ENCODE results near the gene DNAJB8. TPM values are rescaled to one million over a fixed set of nuclear protein-coding genes. Genes with fewer than 3 reads are reported as not detected.

The DNAJB8 gene
- polyA plus RNA-seq, 1 experiment, result not detected

DNA sequence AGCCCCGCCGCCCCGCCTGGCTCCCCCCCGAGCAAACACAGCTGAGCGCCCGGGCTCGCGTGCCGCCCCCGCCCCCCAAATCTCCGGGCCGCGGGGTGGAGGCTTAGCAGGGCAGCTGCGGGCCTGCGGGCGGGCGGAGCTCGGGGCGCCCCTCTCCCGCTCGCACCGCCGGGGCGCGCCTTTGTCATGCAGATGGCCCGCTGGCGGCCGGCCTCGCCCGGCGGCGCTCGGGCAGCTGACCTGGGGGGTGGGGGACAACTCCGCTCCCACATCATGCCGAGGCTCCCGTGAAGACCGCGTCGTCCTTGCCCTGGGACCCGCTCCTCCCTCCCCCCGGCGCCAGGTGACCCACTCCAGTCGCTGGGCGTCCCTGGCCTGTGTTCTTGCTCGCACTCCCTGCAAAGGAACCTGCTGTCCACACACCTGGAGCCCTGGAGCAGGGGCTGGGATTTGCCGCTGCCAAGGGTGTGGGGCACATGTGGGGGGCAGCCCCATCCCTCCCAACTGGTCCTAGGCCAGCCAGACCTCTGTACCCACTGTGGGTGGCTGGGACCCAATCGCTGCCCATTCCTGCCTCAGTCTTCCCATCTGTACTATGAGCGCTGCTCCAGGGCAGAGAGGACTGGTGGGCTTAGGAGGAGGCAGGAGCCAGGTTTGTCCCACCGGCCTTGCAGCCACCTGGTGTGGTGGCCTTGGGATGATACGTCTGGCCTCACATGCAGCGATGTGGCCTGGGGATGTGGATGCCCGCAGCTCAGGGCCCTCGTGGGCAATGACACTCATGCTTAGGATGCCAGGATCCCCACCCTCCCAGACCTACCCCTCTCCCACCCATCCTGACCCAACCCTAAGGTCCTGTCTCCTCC lies 33.5 kb downstream of the DNAJB8 start:
- Histone ChIP-seq H3K27me3 (ENCODE audit: control insufficient read depth, insufficient read depth, low read length) (peaks cover 11% of the 10 kb centered on the region; the same call in 1 of the 2 replicates), H3K36me3 (ENCODE audit: control insufficient read depth, insufficient read depth, low read length) (no peaks in the 10 kb centered on the region), H3K4me3 (ENCODE audit: low read depth, low read length) (peak overlapping the region; percentile 14; the same call in 1 of the 2 replicates)
- no peak for TF ChIP-seq CTCF (IDR thresholded peaks at IDR 0.05; ENCODE audit: insufficient read depth, low read depth, low read length)
- DNase-seq (ENCODE audit: low read depth), result no peak
- ChIA-PET POLR2A (no interaction called here), CTCF (interaction anchor here (0.9 to 2.4 kb wide), 11 partner anchors 8 to 184 kb away, joined by 3 to 8 read pairs (median 4); no protein-coding TSS in a partner anchor)

DNA sequence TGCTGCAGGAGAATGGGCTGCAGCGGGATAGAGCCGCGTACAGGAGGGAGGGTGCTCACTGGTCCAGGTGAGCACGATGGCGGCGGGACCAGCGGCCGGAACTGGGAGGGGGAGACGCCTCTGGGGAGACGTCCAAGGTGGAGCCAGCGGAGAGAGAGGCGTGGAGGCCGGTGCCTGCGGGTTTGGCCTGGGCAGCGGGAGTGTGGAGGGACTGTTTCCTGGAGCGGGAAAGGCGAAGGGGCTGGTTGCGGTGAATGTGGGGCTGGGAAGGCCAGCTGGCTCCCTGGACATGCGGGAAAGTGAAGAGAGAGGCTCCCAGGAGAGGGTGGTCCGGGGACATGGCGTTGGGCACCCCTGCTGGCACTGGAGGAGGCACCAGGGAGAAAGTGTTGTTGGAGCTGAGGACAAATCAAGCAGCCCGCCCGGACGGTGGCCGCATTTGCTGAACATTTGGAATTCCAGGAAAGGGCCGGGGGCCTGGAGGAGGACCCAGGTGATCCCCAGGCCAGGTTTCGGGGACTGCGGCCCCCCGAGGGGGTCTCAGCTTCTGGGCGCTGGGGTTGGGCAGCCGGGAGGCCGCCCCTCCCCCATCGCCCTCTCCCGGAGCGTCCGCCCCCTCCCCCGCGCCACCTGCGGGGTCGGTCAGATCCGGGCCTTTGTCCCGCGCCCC lies 34.3 kb downstream of the DNAJB8 start:
- peaks cover 11% of the 10 kb centered on the region; the same call in 1 of the 2 replicates for H3K27me3 ChIP-seq (ENCODE audit: control insufficient read depth, insufficient read depth, low read length)
- ChIA-PET CTCF (interaction anchor here (0.9 to 2.4 kb wide), 8 partner anchors 42 to 177 kb away, joined by 3 to 8 read pairs (median 4); no protein-coding TSS in a partner anchor), POLR2A (no interaction called here)
- no peak overlapping the region; the same call in 1 of the 2 replicates for H3K4me3 ChIP-seq (ENCODE audit: low read depth, low read length)
- no peak for DNase-seq (ENCODE audit: low read depth)
- H3K36me3 ChIP-seq (ENCODE audit: control insufficient read depth, insufficient read depth, low read length), result no peaks in the 10 kb centered on the region
- no peak for TF ChIP-seq CTCF (IDR thresholded peaks at IDR 0.05; ENCODE audit: insufficient read depth, low read depth, low read length)

DNA sequence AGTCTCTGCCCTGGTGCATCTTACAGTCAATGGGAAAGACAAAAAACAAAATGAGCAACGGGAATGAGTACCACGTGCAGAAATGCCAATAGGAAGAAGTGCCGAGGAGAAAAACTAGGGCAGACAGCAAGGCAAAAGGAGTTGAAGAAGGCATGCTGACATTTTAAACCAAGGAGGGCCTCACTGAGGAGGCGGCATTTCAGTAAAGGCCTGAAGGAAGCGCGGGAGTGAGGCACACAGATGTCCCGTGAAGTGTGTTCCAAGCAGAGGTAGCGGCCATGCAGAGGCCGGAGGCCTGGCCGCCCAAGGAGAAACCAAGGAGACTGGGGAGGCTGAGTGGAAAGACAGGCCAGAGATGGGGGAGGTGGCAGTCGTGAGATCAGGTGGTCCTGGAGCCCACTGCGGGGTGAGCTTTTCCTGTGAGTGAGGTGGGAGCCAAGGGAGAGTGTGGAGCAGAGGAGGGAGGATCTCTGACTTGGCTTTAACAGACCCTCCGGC lies 34.8 kb downstream of the DNAJB8 start:
- CTCF ChIA-PET, result interaction anchor here (1.1 to 2.0 kb wide), 4 partner anchors 64 to 153 kb away, joined by 3 to 8 read pairs (median 5); no protein-coding TSS in a partner anchor
- POLR2A ChIA-PET, result no interaction called here
- Histone ChIP-seq H3K27me3 (ENCODE audit: control insufficient read depth, insufficient read depth, low read length) (peaks cover 11% of the 10 kb centered on the region; the same call in 1 of the 2 replicates), H3K36me3 (ENCODE audit: control insufficient read depth, insufficient read depth, low read length) (no peaks in the 10 kb centered on the region), H3K4me3 (ENCODE audit: low read depth, low read length) (no peak overlapping the region)
- no peak for DNase-seq (ENCODE audit: low read depth)
- no peak for TF ChIP-seq CTCF (IDR thresholded peaks at IDR 0.05; ENCODE audit: insufficient read depth, low read depth, low read length)

DNA sequence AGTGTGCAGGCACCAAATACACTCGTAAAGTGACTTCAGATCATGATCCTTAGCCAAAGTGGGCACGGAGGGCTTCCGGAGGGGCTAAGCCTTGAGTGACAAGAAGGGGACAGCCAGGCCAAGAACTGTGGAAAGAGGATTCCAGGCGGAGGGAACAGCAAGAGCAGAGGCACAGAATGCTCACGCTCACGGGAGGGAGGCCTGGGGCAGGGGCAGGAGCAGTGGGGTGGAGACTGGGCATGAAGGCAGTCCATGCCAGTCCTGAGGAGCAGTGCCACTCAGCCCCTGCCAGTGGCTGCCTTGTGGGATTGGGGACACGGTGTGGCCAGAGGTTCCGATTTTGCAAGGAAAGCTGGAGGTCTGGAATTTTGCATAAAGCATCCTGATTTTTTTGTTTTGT lies 36.0 kb downstream of the DNAJB8 start:
- DNase-seq (ENCODE audit: low read depth), result no peak
- Histone ChIP-seq H3K36me3 (ENCODE audit: control insufficient read depth, insufficient read depth, low read length) (no peaks in the 10 kb centered on the region), H3K27me3 (ENCODE audit: control insufficient read depth, insufficient read depth, low read length) (peaks cover 11% of the 10 kb centered on the region; the same call in 1 of the 2 replicates), H3K4me3 (ENCODE audit: low read depth, low read length) (no peak overlapping the region)
- ChIA-PET POLR2A (no interaction called here), CTCF (interaction anchor here (0.7 to 8.7 kb wide), 4 partner anchors 67 to 176 kb away, joined by 3 to 85 read pairs (median 8); no protein-coding TSS in a partner anchor)
- TF ChIP-seq CTCF (IDR thresholded peaks at IDR 0.05; ENCODE audit: insufficient read depth, low read depth, low read length), result no peak

GRCh38 chr3:128430301-128430700 lies 36.4 kb downstream of the DNAJB8 start:
- ChIA-PET CTCF (interaction anchor here (1.3 to 8.7 kb wide), 3 partner anchors 67 to 177 kb away, joined by 6 to 85 read pairs (median 10); no protein-coding TSS in a partner anchor), POLR2A (no interaction called here)
- no peak overlapping the region for H3K4me3 ChIP-seq (ENCODE audit: low read depth, low read length)
- no peaks in the 10 kb centered on the region for H3K36me3 ChIP-seq (ENCODE audit: control insufficient read depth, insufficient read depth, low read length)
- no peak for DNase-seq (ENCODE audit: low read depth)
- no peak for TF ChIP-seq CTCF (IDR thresholded peaks at IDR 0.05; ENCODE audit: insufficient read depth, low read depth, low read length)
- H3K27me3 ChIP-seq (ENCODE audit: control insufficient read depth, insufficient read depth, low read length), result peaks cover 11% of the 10 kb centered on the region; the same call in 1 of the 2 replicates
